ENCODE results near the gene PACRGL. TPM values are rescaled to one million over a fixed set of nuclear protein-coding genes. Genes with fewer than 3 reads are reported as not detected.

PACRGL gene
- total RNA-seq, result 10 to 100 TPM; 12.8 to 12.9 TPM

- H3K36me3 Mint-ChIP-seq, result peaks cover 7% of the 10 kb centered on the region
- H3K27ac Mint-ChIP-seq, result peak within 1 kb of the TSS; percentile 96
- H3K4me1 Mint-ChIP-seq, result peaks cover 26% of the 10 kb centered on the region
Measured at GRCh38 chr4:20700007-20700761, at the start of gene PACRGL. TSS of gene PACRGL (plus strand) at chr4:20700458. CDS start at chr4:20704482, 4,024 bp downstream.

GRCh38 chr4:20652226-20652885 is 47.9 kb upstream of the PACRGL start:
- Mint-ChIP-seq H3K4me3 (no peak overlapping the region), H3K4me1 (no peaks in the 10 kb centered on the region), H3K27ac (no peak overlapping the region), H3K36me3 (no peaks in the 10 kb centered on the region), H3K9me3 (peaks cover 10% of the 10 kb centered on the region), H3K27me3 (peaks cover 28% of the 10 kb centered on the region)
- DNase-seq, result no peak

More at GRCh38 chr4:20700007-20700761, at the start of gene PACRGL:
- peak; percentile 93 for DNase-seq
- Mint-ChIP-seq H3K4me3 (peak within 1 kb of the TSS; percentile 91), H3K27me3 (no peaks in the 10 kb centered on the region), H3K9me3 (no peaks in the 10 kb centered on the region)

GRCh38 chr4:20658456-20658855 is 41.8 kb upstream of the PACRGL start:
- H3K27ac Mint-ChIP-seq, result no peak overlapping the region
- H3K36me3 Mint-ChIP-seq, result no peaks in the 10 kb centered on the region
- no peak for DNase-seq
- H3K4me1 Mint-ChIP-seq, result peaks cover 3% of the 10 kb centered on the region
- peaks cover 22% of the 10 kb centered on the region for H3K27me3 Mint-ChIP-seq
- no peaks in the 10 kb centered on the region for H3K9me3 Mint-ChIP-seq
- H3K4me3 Mint-ChIP-seq, result no peak overlapping the region

- H3K27me3 Mint-ChIP-seq, result peaks cover 36% of the 10 kb centered on the region
- H3K9me3 Mint-ChIP-seq, result no peaks in the 10 kb centered on the region
- no peak for DNase-seq
- no peaks in the 10 kb centered on the region for H3K36me3 Mint-ChIP-seq
- H3K27ac Mint-ChIP-seq, result no peak overlapping the region
- no peak overlapping the region for H3K4me3 Mint-ChIP-seq
- H3K4me1 Mint-ChIP-seq, result peaks cover 3% of the 10 kb centered on the region
Measured at GRCh38 chr4:20662851-20663250, 37.4 kb upstream of the PACRGL start.

GRCh38 chr4:20666012-20666860 is 34.0 kb upstream of the PACRGL start:
- no peaks in the 10 kb centered on the region for H3K36me3 Mint-ChIP-seq
- peaks cover 3% of the 10 kb centered on the region for H3K4me1 Mint-ChIP-seq
- DNase-seq, result no peak
- H3K27me3 Mint-ChIP-seq, result peaks cover 34% of the 10 kb centered on the region
- H3K27ac Mint-ChIP-seq, result no peak overlapping the region
- no peak overlapping the region for H3K4me3 Mint-ChIP-seq
- no peaks in the 10 kb centered on the region for H3K9me3 Mint-ChIP-seq

GRCh38 chr4:20672262-20672661 is 28.0 kb upstream of the PACRGL start:
- Mint-ChIP-seq H3K9me3 (no peaks in the 10 kb centered on the region), H3K27me3 (peaks cover 11% of the 10 kb centered on the region), H3K4me3 (no peak overlapping the region), H3K4me1 (no peaks in the 10 kb centered on the region), H3K27ac (no peak overlapping the region), H3K36me3 (no peaks in the 10 kb centered on the region)
- no peak for DNase-seq

- Mint-ChIP-seq H3K9me3 (no peaks in the 10 kb centered on the region), H3K27ac (no peak overlapping the region)
Measured at GRCh38 chr4:20675786-20676185, 24.5 kb upstream of the PACRGL start.

GRCh38 chr4:20676501-20677197 is 23.6 kb upstream of the PACRGL start:
- peaks cover 25% of the 10 kb centered on the region for H3K27me3 Mint-ChIP-seq
- DNase-seq, result no peak
- no peak overlapping the region for H3K4me3 Mint-ChIP-seq
- no peaks in the 10 kb centered on the region for H3K36me3 Mint-ChIP-seq
- no peaks in the 10 kb centered on the region for H3K4me1 Mint-ChIP-seq
- H3K27ac Mint-ChIP-seq, result no peak overlapping the region
- H3K9me3 Mint-ChIP-seq, result no peaks in the 10 kb centered on the region

More at GRCh38 chr4:20675786-20676185, 24.5 kb upstream of the PACRGL start:
- Mint-ChIP-seq H3K36me3 (no peaks in the 10 kb centered on the region), H3K4me3 (no peak overlapping the region), H3K4me1 (no peaks in the 10 kb centered on the region), H3K27me3 (peaks cover 22% of the 10 kb centered on the region)
- no peak for DNase-seq

- H3K36me3 Mint-ChIP-seq, result no peaks in the 10 kb centered on the region
- H3K4me3 Mint-ChIP-seq, result no peak overlapping the region
- DNase-seq, result no peak
- no peak overlapping the region for H3K27ac Mint-ChIP-seq
- no peaks in the 10 kb centered on the region for H3K4me1 Mint-ChIP-seq
- H3K27me3 Mint-ChIP-seq, result peaks cover 26% of the 10 kb centered on the region
- H3K9me3 Mint-ChIP-seq, result no peaks in the 10 kb centered on the region
Measured at GRCh38 chr4:20678400-20678799, 21.9 kb upstream of the PACRGL start.

GRCh38 chr4:20679951-20680350 is 20.3 kb upstream of the PACRGL start:
- H3K27ac Mint-ChIP-seq, result no peak overlapping the region
- H3K36me3 Mint-ChIP-seq, result no peaks in the 10 kb centered on the region
- H3K27me3 Mint-ChIP-seq, result peaks cover 20% of the 10 kb centered on the region
- DNase-seq, result no peak
- H3K4me1 Mint-ChIP-seq, result no peaks in the 10 kb centered on the region
- H3K4me3 Mint-ChIP-seq, result no peak overlapping the region
- H3K9me3 Mint-ChIP-seq, result no peaks in the 10 kb centered on the region

GRCh38 chr4:20680736-20681135 is 19.5 kb upstream of the PACRGL start:
- no peak for DNase-seq
- no peak overlapping the region for H3K27ac Mint-ChIP-seq
- H3K4me3 Mint-ChIP-seq, result no peak overlapping the region
- no peaks in the 10 kb centered on the region for H3K36me3 Mint-ChIP-seq
- H3K9me3 Mint-ChIP-seq, result no peaks in the 10 kb centered on the region
- no peaks in the 10 kb centered on the region for H3K4me1 Mint-ChIP-seq
- peaks cover 20% of the 10 kb centered on the region for H3K27me3 Mint-ChIP-seq

GRCh38 chr4:20681271-20681670 is 19.0 kb upstream of the PACRGL start:
- Mint-ChIP-seq H3K9me3 (no peaks in the 10 kb centered on the region), H3K27ac (no peak overlapping the region), H3K36me3 (no peaks in the 10 kb centered on the region), H3K27me3 (peaks cover 20% of the 10 kb centered on the region), H3K4me1 (no peaks in the 10 kb centered on the region), H3K4me3 (no peak overlapping the region)
- DNase-seq, result no peak

- Mint-ChIP-seq H3K9me3 (no peaks in the 10 kb centered on the region), H3K4me3 (no peak overlapping the region), H3K4me1 (no peaks in the 10 kb centered on the region), H3K27ac (no peak overlapping the region), H3K36me3 (no peaks in the 10 kb centered on the region), H3K27me3 (peaks cover 18% of the 10 kb centered on the region)
- DNase-seq, result no peak
Measured at GRCh38 chr4:20682853-20683252, 17.4 kb upstream of the PACRGL start.

GRCh38 chr4:20683766-20684165 is 16.5 kb upstream of the PACRGL start:
- no peak for DNase-seq

More at GRCh38 chr4:20683766-20684165, 16.5 kb upstream of the PACRGL start:
- H3K27ac Mint-ChIP-seq, result no peak overlapping the region
- H3K4me3 Mint-ChIP-seq, result no peak overlapping the region
- H3K27me3 Mint-ChIP-seq, result peaks cover 12% of the 10 kb centered on the region
- H3K9me3 Mint-ChIP-seq, result no peaks in the 10 kb centered on the region
- H3K36me3 Mint-ChIP-seq, result no peaks in the 10 kb centered on the region
- no peaks in the 10 kb centered on the region for H3K4me1 Mint-ChIP-seq
